ENCODE data around the gene VWA1.

- TF ChIP-seq EP300 (IDR thresholded peaks at IDR 0.05) (no peak), POLR2AphosphoS5 (IDR thresholded peaks at IDR 0.05) (no peak), CTCF (IDR thresholded peaks at IDR 0.05) (no peak)
Observed at GRCh38 chr1:1420654-1421141, 14.8 kb upstream of the VWA1 start.
